Cerebellar cortex (tissue), 1 donor: ENCODE measurements around the gene SEPTIN5.
A peak's percentile ranks its signal among the peaks of the same experiment; 100 is the strongest.

Experiments
- DNase-seq: peaks from one replicate; pipeline ENCODE4 v3.0.0-alpha.2; 2015; ENCODE audit warnings: low spot score

The SEPTIN5 gene

GRCh38 chr22:19748991-19749664 is 34.8 kb downstream of the SEPTIN5 start:
- no peak for DNase-seq

DNA sequence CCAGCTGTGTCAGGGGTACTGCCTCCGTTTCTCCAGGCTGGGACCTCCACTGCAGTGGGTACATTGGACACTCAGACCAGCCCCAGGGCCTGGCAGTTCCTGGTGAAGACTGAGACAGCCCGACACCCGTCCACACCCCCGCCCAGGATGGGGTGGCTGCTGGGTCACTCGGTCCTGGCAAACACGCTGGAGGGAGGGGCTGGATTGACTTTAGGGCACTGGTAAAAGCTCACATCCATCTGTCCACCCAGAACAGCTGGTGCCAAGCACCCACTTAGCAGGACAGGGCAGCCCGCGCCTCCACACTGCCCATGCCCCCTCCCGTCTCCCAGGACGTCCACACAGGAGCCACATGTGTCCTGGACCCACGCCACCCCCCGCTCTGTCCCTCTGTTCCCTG is 35.6 kb downstream of the SEPTIN5 start:
- DNase-seq = no peak

DNA sequence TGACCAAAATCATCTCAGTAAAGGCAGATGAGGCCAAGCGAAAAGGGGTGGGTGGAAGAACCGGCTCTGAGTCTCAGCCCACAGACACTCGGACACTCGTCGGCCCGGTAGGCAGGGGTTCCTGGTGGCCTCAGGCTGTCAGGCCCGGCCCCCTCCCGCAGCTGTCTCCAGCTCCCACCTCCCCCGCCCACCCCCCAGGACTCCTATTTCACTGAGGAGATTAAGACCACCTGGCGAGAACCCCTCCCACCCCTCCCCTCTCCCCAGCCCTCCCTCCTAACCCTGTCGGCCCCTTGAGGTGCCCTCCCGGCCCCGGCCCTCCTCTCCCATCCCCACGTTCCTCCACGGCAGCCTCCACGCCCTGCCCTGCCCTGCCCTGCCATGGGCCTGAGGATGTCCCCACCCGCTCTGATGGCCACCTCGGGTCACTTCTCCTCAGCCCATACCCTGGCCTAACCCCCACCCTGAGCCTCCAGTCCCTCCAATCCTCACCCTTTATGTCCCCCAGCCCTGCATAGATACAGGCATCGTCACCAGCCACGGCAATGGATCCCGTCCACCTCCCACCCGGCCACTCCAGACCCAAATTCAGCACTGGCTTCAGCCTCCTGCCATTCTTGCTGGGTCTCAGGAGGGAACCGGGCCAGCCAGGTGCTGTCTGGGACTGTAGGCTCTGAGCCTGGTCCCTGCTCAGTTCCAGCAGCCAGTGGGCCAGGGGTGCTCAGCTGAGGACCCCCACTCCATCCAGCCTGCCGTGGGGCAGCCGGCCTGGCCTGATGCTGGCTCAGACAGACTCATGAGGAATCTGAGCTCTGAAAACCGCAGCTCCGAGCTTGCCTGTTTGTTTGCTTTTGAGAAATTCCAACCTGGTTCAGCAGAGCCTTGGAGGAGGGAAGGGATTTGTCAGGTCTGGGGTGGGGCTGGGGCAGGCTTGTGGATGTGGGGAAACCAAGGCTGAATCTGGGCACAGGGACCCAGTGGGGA is 36.5 kb downstream of the SEPTIN5 start:
- no peak for DNase-seq

- no peak for DNase-seq
These were observed 37.4 kb downstream of the SEPTIN5 start for GRCh38 chr22:19751497-19752245.

DNA sequence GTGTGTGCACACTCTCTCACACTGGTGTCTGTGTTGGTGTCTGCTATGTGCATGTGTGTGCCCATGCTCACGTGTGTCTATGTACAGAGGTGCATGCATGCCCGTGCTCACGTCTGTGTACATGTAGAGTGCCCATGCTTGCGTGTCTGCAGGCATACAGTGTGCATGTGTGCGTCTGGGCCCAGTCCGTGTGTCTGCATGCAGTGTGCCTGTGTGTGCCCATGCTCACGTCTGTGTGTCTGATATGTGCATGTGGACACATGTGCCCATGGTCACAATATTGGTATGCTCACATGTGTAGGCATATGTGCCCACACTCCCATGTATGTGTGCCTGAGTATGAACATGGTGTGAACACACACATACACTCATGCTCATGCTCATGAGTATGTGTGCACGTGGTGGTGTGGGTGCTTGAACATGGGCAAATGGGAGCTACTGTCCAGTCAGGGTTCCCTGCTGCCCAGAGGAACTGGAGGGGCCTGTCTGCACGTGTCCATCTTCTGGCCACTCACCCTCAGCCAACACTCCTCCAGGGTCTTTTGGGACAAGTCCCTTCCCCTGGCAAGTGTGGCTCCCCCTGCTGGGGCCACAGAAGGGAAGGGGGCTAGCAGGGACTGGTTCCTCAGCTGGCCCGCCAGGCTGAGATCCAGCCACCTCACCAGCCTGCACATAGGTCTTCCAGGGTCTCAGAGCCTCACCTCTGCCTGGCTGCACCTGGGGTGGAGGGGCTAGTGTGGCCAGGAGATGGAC is 39.0 kb downstream of the SEPTIN5 start:
- DNase-seq = peak; percentile 29

DNA sequence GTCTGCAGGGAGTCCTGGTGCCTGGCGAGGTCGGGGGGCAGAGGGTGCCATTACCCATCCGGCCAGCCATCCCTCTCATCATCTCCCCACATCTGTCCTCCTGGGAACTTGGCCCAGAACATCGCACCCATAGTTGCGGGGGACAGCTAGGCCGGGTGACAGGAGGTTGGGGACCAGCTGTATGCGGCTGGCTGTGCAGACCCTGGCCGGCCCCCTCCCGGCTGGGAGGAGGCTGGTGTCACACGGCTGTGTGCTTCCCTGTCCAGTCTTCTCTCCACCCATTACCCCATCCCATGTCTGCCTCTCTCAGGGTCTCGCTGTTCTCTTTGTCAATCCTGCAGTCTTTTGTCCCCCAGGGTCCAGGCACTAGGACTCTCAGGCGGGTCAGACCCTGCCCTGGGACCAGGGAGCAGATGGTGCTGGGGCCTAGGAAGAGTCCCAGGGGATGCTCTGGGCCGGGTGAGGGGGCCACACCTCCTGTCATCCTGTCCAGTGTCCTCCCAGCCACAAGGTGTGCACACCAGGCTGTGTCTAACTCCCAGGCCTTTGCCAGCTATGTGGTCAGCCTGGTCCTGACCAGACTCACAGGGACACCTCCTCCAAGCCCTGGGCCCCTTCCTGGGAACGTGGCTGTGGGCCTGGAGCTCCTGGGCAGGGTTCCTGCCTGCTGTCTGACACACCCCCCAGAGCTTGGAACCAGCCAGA is 39.8 kb downstream of the SEPTIN5 start:
- DNase-seq = no peak

GRCh38 chr22:19754701-19755144 is 40.4 kb downstream of the SEPTIN5 start:
- DNase-seq = no peak

DNA sequence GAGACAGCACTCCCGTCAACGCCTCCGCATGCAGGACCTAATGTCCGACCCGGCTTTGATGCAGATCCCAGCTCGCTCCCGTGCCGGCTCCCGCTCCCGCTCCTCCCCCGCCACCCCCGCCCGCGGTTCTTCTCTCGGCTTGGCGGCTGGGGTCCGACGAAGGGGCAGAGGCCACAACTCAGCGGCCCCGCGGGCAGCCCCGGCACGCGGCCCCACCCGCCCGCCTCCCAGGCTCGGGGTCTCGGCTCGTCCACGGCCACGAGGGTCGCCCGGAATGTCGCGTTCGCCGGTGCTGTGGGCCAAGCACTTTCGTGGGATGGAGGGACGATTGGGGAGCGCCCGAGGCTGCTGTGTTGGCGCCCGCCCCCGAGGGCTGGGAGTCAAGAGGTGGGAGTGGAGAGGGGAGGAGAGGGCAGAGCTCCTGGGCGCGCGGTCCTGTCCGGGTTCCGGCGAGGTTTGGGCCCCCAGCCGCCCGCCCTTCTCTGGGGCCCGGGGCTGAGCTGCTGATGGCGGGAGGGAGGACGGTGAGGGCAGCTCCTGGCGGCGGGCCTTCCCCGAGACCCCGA is 40.9 kb downstream of the SEPTIN5 start:
- DNase-seq = no peak

- no peak for DNase-seq
These were observed 41.5 kb downstream of the SEPTIN5 start for GRCh38 chr22:19755722-19756287.

DNA sequence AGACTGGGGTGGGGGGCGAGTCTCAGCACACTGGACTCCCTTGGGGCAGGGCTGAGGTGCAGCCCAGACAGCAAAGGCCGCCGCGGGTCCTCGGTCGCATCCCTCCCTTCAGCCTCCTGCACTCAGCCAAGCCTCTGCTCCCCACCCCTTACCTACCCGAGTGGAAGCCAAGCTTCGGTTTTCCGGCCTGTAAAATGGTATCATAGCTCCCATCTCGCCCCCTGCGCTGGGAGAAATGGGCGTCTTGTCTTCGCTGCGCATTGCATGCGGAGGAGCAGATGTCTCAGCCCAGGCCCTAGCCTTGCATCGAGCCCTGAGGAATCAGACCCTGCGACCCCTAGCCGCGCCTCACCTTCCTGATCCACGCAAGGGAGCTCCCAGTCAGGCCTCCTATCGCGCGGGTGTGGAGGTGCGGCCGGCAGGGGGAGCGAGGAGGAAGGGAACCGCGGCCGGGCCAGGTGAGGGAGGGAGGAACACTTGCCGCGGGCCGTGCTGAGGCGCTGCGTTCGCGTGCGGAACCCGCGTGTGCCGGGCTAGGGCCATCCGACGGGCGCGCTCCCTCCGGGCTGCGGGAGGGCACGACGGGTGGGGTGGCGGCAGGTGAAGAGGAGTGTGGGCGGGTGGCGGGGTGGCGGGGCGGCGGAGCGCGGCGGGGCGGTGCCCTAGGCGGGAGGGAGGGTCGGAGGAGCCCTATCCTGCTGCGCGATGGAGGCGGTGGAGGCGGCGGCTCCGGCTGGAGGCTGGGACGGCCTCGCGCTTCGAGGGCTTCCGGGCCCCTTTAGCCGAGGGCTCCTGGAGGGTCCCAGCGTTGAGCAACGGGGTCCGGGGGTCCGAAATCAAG is 42.2 kb downstream of the SEPTIN5 start:
- DNase-seq = peak; percentile 40

- peak; percentile 46 for DNase-seq
These were observed 43.1 kb downstream of the SEPTIN5 start for GRCh38 chr22:19757140-19757984.

DNA sequence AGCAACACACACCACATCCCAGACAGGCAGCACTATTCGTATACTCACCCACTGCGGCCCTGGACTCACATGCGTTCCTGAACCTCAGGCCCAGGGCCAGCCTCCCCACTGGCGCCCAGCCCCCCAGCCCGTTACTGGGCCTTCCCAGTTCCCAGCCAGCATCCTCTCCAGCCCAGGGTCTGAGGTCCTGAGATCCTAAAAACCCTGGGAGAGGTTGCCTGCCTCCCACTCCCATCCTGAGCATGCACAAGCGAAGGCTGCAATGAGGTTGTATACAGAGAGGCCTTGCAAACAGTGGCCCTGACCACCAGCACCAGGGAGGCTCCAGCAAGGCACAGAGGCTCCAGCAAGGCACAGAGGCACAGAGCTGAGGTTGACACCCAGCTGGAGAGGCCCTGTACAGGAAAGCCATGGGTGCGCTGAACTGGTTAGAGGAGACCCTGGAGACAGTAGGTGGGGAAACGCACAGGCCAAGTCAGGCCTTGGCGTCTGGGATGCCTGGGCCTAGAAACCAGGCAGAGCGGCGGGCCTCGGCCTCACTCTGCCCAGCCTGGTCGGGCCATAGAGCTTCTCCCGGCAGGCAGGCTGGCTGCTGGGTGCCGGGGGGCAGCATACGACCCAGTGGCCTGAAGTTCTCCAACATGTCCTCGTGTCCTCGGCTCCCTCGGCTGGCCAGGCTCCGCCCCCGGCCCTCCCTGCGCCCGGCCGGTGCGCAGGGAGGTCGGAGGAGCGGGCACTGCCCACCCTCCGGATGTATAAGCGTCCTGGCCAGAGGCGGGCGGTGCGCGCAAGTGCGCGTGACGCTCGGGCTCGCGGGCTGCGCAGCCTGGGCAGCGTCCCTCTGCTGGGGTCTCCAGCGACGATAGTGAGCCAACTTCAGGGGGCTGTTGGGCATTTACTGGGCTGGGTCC is 43.9 kb downstream of the SEPTIN5 start:
- peak; percentile 20 for DNase-seq

DNA sequence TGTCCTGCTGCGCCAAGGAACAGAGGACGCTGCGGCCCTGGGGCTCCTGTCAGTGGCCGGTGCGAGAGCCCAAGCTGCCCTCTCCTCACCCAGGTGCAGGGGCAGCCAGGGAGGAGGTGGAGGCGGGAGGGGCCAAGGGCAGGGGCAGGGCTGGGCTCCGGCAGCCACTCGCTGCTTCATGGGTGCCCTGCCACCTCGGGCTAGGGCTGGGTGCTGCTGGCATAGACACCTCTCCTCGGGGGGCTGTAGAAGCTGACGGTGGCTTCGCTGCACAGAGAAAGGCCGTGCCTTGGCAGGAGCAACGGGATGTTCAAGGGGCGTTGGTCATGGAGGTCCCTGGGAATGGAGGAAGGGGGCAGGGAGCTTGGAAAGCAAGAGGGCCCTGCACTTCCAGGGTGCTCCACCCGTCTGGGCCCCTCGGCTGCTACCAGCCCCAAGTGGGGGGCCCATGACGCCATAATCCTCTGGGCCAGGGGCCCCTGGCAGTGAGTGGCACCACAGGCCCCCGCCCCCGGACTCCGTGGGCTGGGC is 44.7 kb downstream of the SEPTIN5 start:
- DNase-seq = no peak

GRCh38 chr22:19759427-19760057 is 45.2 kb downstream of the SEPTIN5 start:
- no peak for DNase-seq

- no peak for DNase-seq
These were observed 46.0 kb downstream of the SEPTIN5 start, which contains the start of gene TBX1 for GRCh38 chr22:19760058-19760950. TSS of gene TBX1 (plus strand) at chr22:19760778. CDS start at chr22:19760844, 66 bp downstream.
